ENCODE data around the gene SUMO2. TPM values are rescaled to one million over a fixed set of nuclear protein-coding genes. Genes with fewer than 3 reads are reported as not detected.

Gene SUMO2
- total and polyA plus RNA-seq, 2 of the 13 experiments (the other 11 are each of a cell fraction or from before 2014, with no cell fraction given), result 337 to 553 TPM

DNA sequence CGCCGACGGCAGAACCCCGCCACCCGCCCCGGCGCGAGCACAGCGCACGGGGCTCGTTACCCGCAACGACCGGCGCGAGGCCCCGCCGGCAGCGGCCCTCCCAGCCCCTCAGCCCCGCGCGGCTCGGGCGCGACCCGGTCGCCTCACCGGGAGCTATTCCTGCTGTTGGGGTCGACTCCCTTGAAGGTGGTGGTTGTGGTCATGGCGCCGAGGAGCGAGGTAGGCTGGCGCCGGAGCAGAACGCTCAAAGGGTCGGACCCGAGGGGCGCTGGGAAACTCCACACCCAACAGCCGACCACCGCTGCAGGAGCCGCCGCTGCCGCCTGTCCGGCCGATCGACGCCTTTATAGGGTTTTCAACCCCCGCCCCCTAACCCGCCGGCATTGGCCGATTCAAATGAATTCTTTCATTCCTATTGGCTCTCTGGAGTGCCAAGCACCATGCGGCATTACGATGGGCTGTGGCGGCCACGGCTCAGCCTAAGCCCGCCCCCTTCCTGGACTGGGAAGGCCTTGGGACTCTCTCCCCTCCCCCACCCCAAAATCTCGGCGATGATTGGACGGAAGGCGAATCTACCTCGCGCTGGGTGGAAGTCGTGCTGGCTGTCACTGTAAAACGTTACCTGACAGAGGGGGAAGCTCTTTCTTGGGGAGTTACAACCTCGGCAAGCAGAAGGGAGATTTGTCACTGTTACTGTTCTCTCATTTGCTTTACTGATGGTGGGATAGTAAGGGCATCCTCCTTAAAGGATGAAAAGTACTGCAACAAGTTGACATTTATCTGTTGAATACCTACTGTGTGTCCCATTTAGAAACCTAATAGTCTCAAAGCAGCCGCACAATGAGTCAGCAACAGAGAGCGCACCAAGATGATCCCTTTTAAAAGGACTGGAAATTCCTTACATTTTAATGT, 28.3 kb downstream of the SUMO2 start, which contains the start of gene JPT1 (continued):
- TF ChIP-seq, protein P1, sequence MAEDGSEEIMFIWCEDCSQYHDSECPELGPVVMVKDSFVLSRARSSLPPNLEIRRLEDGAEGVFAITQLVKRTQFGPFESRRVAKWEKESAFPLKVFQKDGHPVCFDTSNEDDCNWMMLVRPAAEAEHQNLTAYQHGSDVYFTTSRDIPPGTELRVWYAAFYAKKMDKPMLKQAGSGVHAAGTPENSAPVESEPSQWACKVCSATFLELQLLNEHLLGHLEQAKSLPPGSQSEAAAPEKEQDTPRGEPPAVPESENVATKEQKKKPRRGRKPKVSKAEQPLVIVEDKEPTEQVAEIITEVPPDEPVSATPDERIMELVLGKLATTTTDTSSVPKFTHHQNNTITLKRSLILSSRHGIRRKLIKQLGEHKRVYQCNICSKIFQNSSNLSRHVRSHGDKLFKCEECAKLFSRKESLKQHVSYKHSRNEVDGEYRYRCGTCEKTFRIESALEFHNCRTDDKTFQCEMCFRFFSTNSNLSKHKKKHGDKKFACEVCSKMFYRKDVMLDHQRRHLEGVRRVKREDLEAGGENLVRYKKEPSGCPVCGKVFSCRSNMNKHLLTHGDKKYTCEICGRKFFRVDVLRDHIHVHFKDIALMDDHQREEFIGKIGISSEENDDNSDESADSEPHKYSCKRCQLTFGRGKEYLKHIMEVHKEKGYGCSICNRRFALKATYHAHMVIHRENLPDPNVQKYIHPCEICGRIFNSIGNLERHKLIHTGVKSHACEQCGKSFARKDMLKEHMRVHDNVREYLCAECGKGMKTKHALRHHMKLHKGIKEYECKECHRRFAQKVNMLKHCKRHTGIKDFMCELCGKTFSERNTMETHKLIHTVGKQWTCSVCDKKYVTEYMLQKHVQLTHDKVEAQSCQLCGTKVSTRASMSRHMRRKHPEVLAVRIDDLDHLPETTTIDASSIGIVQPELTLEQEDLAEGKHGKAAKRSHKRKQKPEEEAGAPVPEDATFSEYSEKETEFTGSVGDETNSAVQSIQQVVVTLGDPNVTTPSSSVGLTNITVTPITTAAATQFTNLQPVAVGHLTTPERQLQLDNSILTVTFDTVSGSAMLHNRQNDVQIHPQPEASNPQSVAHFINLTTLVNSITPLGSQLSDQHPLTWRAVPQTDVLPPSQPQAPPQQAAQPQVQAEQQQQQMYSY (CRISPR knock-in tag; IDR thresholded peaks at IDR 0.05), result no peak
- TF ChIP-seq, protein P2, sequence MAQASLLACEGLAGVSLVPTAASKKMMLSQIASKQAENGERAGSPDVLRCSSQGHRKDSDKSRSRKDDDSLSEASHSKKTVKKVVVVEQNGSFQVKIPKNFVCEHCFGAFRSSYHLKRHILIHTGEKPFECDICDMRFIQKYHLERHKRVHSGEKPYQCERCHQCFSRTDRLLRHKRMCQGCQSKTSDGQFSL (CRISPR knock-in tag; IDR thresholded peaks at IDR 0.05), result no peak
- TF ChIP-seq ZNF616 (CRISPR knock-in tag; IDR thresholded peaks at IDR 0.05; ENCODE audit: low read depth) (no peak), ZNF326 (CRISPR knock-in tag; IDR thresholded peaks at IDR 0.05; ENCODE audit: borderline replicate concordance) (no peak), FOXP1 (IDR thresholded peaks at IDR 0.05) (no peak), FOXP1 (CRISPR knock-in tag; IDR thresholded peaks at IDR 0.05) (no peak), ARNT (IDR thresholded peaks at IDR 0.05) (no peak), HOXA7 (CRISPR knock-in tag; IDR thresholded peaks at IDR 0.05) (no peak), ZNF207 (IDR thresholded peaks at IDR 0.05; ENCODE audit: borderline replicate concordance) (no peak), ZNF883 (CRISPR knock-in tag; IDR thresholded peaks at IDR 0.05; ENCODE audit: not compliant biosample characterization) (peak; percentile 94), TOE1 (CRISPR knock-in tag; IDR thresholded peaks at IDR 0.05) (no peak), JARID2 (CRISPR knock-in tag; IDR thresholded peaks at IDR 0.05; ENCODE audit: insufficient replicate concordance) (no peak)
- TF ChIP-seq, protein P3, sequence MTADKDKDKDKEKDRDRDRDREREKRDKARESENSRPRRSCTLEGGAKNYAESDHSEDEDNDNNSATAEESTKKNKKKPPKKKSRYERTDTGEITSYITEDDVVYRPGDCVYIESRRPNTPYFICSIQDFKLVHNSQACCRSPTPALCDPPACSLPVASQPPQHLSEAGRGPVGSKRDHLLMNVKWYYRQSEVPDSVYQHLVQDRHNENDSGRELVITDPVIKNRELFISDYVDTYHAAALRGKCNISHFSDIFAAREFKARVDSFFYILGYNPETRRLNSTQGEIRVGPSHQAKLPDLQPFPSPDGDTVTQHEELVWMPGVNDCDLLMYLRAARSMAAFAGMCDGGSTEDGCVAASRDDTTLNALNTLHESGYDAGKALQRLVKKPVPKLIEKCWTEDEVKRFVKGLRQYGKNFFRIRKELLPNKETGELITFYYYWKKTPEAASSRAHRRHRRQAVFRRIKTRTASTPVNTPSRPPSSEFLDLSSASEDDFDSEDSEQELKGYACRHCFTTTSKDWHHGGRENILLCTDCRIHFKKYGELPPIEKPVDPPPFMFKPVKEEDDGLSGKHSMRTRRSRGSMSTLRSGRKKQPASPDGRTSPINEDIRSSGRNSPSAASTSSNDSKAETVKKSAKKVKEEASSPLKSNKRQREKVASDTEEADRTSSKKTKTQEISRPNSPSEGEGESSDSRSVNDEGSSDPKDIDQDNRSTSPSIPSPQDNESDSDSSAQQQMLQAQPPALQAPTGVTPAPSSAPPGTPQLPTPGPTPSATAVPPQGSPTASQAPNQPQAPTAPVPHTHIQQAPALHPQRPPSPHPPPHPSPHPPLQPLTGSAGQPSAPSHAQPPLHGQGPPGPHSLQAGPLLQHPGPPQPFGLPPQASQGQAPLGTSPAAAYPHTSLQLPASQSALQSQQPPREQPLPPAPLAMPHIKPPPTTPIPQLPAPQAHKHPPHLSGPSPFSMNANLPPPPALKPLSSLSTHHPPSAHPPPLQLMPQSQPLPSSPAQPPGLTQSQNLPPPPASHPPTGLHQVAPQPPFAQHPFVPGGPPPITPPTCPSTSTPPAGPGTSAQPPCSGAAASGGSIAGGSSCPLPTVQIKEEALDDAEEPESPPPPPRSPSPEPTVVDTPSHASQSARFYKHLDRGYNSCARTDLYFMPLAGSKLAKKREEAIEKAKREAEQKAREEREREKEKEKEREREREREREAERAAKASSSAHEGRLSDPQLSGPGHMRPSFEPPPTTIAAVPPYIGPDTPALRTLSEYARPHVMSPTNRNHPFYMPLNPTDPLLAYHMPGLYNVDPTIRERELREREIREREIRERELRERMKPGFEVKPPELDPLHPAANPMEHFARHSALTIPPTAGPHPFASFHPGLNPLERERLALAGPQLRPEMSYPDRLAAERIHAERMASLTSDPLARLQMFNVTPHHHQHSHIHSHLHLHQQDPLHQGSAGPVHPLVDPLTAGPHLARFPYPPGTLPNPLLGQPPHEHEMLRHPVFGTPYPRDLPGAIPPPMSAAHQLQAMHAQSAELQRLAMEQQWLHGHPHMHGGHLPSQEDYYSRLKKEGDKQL (CRISPR knock-in tag; IDR thresholded peaks at IDR 0.05; ENCODE audit: low read depth), result no peak
- TF ChIP-seq, protein P4, sequence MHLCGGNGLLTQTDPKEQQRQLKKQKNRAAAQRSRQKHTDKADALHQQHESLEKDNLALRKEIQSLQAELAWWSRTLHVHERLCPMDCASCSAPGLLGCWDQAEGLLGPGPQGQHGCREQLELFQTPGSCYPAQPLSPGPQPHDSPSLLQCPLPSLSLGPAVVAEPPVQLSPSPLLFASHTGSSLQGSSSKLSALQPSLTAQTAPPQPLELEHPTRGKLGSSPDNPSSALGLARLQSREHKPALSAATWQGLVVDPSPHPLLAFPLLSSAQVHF (CRISPR knock-in tag; IDR thresholded peaks at IDR 0.05), result no peak
- TF ChIP-seq, protein P5, sequence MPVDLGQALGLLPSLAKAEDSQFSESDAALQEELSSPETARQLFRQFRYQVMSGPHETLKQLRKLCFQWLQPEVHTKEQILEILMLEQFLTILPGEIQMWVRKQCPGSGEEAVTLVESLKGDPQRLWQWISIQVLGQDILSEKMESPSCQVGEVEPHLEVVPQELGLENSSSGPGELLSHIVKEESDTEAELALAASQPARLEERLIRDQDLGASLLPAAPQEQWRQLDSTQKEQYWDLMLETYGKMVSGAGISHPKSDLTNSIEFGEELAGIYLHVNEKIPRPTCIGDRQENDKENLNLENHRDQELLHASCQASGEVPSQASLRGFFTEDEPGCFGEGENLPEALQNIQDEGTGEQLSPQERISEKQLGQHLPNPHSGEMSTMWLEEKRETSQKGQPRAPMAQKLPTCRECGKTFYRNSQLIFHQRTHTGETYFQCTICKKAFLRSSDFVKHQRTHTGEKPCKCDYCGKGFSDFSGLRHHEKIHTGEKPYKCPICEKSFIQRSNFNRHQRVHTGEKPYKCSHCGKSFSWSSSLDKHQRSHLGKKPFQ (CRISPR knock-in tag; IDR thresholded peaks at IDR 0.05; ENCODE audit: insufficient replicate concordance), result peak; percentile 77

Measured in HepG2 (cell line).